LNCaP clone FGC (cell line): ENCODE measurements around the gene ANKRD53.

ENCODE experiments used
- DNase-seq: peaks from one replicate; pipeline ENCODE4 v3.0.0-alpha.2; 2011; ENCODE audit warnings: low read depth
- H3K4me3 ChIP-seq: 2 replicates; pipeline ENCODE4 v1.5.1; 2011; ENCODE audit warnings: mild to moderate bottlenecking, low read depth, low read length, control low read depth
- TF ChIP-seq, protein P1 (sequence below): IDR thresholded peaks from 2 replicates; pipeline ENCODE4 v1.5.1; 2012; ENCODE audit warnings: mild to moderate bottlenecking; ENCODE audit not compliant: control insufficient read depth, insufficient read depth; ENCODE audit errors: extremely low read depth

Gene ANKRD53

DNA sequence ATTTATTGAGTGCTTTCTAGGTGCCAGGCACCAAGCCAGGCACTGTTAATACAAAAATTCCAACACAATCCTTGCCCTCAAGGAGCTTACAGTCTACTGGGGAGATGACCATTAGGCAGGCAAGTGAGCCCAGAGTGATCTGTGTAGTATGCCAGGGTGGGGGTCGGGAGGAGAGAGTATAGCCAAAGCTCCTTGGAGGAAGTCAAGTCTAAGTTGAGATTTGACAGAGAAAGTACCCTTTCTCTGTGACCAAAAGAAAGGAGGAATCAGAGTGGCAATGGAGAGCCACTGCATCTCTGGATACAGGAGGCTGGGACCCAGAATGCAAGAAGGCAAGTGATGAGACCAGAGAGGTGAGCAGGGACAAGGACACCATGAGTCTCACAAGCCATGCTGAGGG lies 7.5 kb downstream of the ANKRD53 start:
- no peak for DNase-seq
- H3K4me3 ChIP-seq = no peak overlapping the region
- TF ChIP-seq, protein P1, sequence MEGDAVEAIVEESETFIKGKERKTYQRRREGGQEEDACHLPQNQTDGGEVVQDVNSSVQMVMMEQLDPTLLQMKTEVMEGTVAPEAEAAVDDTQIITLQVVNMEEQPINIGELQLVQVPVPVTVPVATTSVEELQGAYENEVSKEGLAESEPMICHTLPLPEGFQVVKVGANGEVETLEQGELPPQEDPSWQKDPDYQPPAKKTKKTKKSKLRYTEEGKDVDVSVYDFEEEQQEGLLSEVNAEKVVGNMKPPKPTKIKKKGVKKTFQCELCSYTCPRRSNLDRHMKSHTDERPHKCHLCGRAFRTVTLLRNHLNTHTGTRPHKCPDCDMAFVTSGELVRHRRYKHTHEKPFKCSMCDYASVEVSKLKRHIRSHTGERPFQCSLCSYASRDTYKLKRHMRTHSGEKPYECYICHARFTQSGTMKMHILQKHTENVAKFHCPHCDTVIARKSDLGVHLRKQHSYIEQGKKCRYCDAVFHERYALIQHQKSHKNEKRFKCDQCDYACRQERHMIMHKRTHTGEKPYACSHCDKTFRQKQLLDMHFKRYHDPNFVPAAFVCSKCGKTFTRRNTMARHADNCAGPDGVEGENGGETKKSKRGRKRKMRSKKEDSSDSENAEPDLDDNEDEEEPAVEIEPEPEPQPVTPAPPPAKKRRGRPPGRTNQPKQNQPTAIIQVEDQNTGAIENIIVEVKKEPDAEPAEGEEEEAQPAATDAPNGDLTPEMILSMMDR = no peak

DNA sequence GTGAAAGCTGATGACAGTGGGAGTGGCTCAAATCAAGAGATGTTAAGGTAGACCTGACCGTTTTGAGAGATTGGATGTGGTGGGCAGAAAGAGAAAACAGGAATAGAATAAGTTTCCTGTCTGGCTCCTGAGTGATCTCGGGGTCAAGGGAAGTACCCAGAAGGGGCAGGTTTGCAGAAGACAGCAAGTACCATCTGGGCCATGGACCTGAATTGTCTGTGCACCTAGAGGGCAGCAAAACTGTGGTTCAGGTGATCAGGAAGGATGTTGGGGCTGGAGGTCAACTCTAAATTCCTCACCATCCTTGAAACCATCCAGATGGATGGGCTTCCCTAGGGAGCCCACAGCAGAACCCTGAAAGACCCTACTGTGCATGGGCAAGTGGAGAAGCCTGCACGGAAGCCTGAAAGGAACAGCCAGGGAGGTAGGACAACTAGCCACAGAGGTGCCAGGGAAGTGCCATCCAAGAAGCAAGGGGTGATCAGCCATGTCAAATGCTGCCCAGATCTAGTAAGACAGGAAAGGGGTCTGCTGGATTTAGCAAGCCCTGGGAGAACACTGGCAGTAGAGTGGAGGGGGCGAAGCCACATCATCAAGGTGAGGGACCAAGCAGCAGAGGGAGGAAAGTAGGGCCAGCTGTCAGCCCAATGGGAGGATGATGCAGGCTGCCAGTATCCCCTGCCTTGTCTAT lies 8.2 kb downstream of the ANKRD53 start:
- TF ChIP-seq, protein P1 = no peak
- H3K4me3 ChIP-seq = no peak overlapping the region
- no peak for DNase-seq

DNA sequence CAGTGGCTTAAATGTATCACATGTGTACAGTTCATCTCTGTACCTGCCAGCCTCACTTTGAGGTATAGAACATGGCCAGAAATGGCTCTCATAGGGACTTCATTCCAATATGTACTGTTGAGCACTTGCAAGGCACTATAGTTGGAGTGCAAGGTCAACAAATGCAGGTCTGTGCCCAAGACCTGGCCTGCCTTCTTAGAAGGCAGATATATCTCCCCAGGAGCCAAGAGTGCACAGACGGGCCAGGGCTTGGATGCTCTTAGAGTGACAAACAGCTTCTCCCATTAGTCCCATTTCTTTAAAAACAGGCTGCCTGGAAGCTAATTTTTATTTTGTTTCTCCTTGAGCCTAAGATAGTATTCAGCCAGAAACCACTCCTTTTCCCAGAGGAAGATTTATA lies 9.0 kb downstream of the ANKRD53 start:
- TF ChIP-seq, protein P1 = no peak
- DNase-seq = no peak
- H3K4me3 ChIP-seq = no peak overlapping the region

DNA sequence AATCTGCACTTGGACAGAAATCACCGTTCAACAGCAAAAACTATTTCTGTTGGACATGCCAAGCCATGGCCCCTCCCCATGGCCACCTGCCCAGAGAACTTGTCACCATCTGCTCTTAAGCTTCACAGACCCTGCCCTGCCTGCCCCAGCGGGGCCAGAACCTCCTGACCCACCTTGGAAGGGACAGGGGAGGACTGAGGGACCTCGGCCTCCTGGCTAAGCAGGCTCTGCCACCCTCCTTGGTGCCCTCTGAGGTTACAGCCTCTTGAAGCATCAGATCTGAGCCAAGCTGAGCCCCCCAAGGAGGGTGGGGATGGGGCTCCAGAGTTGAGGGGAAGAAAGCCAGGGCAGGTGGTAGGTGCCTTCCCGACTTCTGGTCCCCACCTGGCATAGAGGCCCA lies 9.7 kb downstream of the ANKRD53 start:
- no peak overlapping the region for H3K4me3 ChIP-seq
- DNase-seq = no peak
- TF ChIP-seq, protein P1 = no peak

DNA sequence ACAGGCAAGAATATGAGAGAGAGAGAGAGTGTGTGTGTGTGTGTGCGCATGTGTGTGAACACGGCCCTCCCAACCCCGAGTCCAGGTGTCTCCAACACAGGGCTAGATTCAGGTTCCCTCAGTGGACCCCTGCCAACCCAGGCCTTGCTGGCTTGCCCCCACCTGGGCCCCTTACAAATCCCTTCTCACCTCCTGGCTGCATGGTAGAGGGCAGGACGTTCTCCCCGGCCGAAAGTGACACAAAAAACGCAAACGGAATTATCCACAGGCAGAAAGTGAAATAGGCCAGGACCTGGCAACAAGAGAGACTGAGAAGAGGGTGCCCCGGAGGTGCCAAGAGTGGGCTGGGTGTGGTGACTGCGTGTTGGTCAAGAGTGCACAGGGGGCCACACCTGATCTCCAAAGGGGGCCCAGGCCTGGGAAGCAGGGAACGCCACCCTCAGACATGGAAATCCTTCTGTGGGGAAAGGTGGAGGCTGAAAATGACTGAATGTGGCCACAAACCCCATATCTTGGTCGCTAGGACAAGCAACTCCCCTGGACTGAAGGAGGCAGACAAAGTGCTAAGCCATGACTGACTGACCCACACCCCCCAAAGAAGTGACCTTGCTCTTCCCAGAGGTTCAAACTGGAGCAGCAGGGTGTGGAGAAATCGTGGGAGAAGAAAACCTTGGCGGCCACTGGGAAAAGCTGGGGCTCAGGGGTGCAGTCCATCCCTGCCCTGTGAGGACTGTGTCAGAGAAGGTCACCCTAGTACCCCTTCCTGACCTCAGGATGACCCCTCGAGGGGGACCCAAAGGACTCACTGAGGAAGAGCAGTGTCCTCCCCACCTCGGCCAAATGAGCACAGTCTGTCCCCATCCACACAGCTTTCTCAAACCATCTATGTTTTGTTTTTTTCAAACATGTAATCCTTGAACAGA lies 10.6 kb downstream of the ANKRD53 start:
- DNase-seq = no peak
- no peak overlapping the region for H3K4me3 ChIP-seq
- TF ChIP-seq, protein P1 = no peak

DNA sequence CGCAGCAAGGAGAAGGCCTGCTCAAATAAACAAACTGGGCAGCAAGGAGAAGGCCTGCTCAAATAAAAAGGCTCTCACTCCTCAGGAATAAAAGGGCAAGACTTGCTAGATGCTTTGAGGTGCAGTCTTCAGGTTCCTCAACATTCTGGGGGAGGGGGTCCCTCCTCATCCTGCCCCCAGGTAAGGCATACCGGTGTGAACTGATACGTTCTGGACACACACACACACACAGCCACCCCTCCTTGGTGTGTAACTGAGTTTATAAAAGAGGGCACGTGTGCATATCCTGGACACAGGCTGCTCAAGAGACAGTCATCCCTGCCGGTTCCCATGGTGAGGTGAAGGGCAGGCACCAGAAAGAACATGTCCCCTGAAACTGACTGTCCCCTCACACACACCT lies 11.8 kb downstream of the ANKRD53 start:
- no peak for DNase-seq
- TF ChIP-seq, protein P1 = no peak
- H3K4me3 ChIP-seq = no peak overlapping the region
